Osteoblast (primary cell): ENCODE data around the gene PTPRF. TPM values are rescaled to one million over a fixed set of nuclear protein-coding genes. Genes with fewer than 3 reads are reported as not detected.
A peak's percentile ranks its signal among the peaks of the same experiment; 100 is the strongest.

Experiments used
- DNase-seq: peaks from one replicate; pipeline ENCODE4 v3.0.0; 2011; ENCODE audit warnings: low spot score, mixed read lengths; ENCODE audit not compliant: insufficient read length; ENCODE audit errors: missing footprints
- H2AFZ ChIP-seq: 2 replicates; pipeline ENCODE4 v1.6.0; 2011; ENCODE audit warnings: mild to moderate bottlenecking, low read length
- H3K27ac ChIP-seq: 2 replicates; pipeline ENCODE4 v1.5.1; 2011; ENCODE audit warnings: mild to moderate bottlenecking, low read depth, low read length, moderate library complexity
- H3K27me3 ChIP-seq: 2 replicates; pipeline ENCODE4 v1.6.0; 2012; ENCODE audit warnings: mild to moderate bottlenecking, control low read depth, inconsistent platforms, low read length, moderate library complexity; ENCODE audit not compliant: insufficient read depth
- H3K36me3 ChIP-seq: 2 replicates; pipeline ENCODE4 v1.5.1; 2011; ENCODE audit warnings: mild to moderate bottlenecking, low read length, control low read depth, moderate library complexity; ENCODE audit not compliant: insufficient read depth
- H3K4me1 ChIP-seq: 2 replicates; pipeline ENCODE4 v1.5.1; 2011; ENCODE audit warnings: mild to moderate bottlenecking, low read length, control low read depth, moderate library complexity; ENCODE audit not compliant: insufficient read depth
- H3K4me2 ChIP-seq: 2 replicates; pipeline ENCODE4 v1.6.0; 2011; ENCODE audit warnings: mild to moderate bottlenecking, low read length; ENCODE audit not compliant: insufficient read depth
- H3K4me3 ChIP-seq: fragments of 200-600 bp; sonication (generic); 3 replicates; pipeline ENCODE4 v1.5.1; 2012; ENCODE audit warnings: mild to moderate bottlenecking, low read length, inconsistent platforms; ENCODE audit not compliant: insufficient read depth
- H3K79me2 ChIP-seq: 2 replicates; pipeline ENCODE4 v1.6.0; 2012; ENCODE audit warnings: mild to moderate bottlenecking, low read length, control low read depth, inconsistent platforms; ENCODE audit not compliant: insufficient read depth
- H3K9me3 ChIP-seq: 2 replicates; pipeline ENCODE4 v1.5.1; 2011; ENCODE audit warnings: low read depth, low read length, control low read depth
- H4K20me1 ChIP-seq: 2 replicates; pipeline ENCODE4 v1.6.0; 2012; ENCODE audit warnings: mild to moderate bottlenecking, low read length, control low read depth; ENCODE audit not compliant: insufficient read depth
- CTCF ChIP-seq: IDR thresholded peaks from 2 replicates; pipeline ENCODE4 v1.5.1; 2011; ENCODE audit warnings: mild to moderate bottlenecking, low read depth, low read length, moderate library complexity; ENCODE audit errors: extremely low read depth
- total RNA-seq: library from RNA; depleted of rRNA; stranded (reverse); fragments of >200 nt; gene quantifications from 2 replicates; pipeline ENCODE4 v1.2.3, GENCODE V29; 2012

Gene PTPRF
- total RNA-seq = 12.1 and 13.0 TPM in 2 replicates

DNA sequence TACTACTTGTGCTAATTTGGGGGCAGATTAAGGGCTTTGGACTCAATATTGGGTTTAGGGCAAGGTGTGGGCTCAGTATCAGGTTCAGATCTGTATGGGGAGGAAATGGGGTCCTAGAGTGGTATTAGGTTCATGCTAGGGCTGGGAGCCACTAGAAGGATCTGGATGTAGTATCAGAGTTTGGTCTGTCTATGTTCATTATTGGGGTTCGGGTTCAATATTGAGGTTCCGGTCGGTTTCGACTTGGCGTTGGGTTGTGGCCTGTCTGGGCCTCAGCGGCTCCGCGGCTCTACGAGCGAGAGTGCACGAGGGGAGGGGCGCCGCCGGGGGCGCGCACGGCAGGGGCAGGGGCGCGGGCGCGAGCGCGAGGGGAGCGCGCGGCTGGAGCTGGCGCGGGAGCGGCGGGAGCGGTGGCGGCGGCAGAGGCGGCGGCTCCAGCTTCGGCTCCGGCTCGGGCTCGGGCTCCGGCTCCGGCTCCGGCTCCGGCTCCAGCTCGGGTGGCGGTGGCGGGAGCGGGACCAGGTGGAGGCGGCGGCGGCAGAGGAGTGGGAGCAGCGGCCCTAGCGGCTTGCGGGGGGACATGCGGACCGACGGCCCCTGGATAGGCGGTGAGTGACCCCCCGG lies at the start of gene PTPRF:
TSS of gene PTPRF (plus strand) at position 401 of the 624 bp plus-strand sequence. CDS start 14,193 bp downstream, outside the sequence.
- peaks cover 16% of the 10 kb centered on the region for H3K4me1 ChIP-seq
- H3K79me2 ChIP-seq = peaks cover 17% of the 10 kb centered on the region
- H4K20me1 ChIP-seq = peaks cover 7% of the 10 kb centered on the region
- peak within 1 kb of the TSS; percentile 89 for H3K4me2 ChIP-seq
- DNase-seq = peak; percentile 96
- peak within 1 kb of the TSS; percentile 84 for H2AFZ ChIP-seq
- no peaks in the 10 kb centered on the region for H3K36me3 ChIP-seq
- H3K4me3 ChIP-seq = peak within 1 kb of the TSS; percentile 85
- H3K27ac ChIP-seq = peak within 1 kb of the TSS; percentile 32
- no peaks in the 10 kb centered on the region for H3K27me3 ChIP-seq
- TF ChIP-seq CTCF = no peak
- H3K9me3 ChIP-seq = no peaks in the 10 kb centered on the region

GRCh38 chr1:43481491-43481890 lies 49.2 kb upstream of the PTPRF start:
- DNase-seq = no peak

DNA sequence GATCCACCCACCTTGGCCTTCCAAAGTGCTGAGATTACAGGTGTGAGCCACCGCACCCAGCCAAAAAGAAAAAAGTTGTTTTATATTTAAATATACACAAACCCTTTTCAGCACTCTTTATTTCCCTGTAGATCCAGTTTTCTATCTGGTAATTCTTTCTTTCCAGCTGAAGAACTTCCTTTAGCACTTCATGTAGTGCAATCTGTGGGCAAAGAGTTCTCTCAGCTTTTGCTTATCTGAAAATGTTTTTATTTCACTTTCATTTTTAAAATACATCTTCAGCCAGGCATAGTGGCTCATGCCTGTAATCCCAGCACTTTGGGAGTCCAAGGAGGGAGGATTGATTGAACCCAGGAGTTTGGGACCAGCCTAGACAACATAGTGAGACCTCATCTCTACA lies 48.5 kb upstream of the PTPRF start:
- Histone ChIP-seq H3K27ac (no peak overlapping the region), H3K79me2 (no peaks in the 10 kb centered on the region), H2AFZ (peak overlapping the region; percentile 45), H3K27me3 (no peaks in the 10 kb centered on the region), H3K9me3 (no peaks in the 10 kb centered on the region), H3K36me3 (no peaks in the 10 kb centered on the region), H3K4me2 (no peak overlapping the region), H3K4me3 (no peak overlapping the region), H4K20me1 (no peaks in the 10 kb centered on the region), H3K4me1 (no peaks in the 10 kb centered on the region)
- no peak for TF ChIP-seq CTCF
- no peak for DNase-seq

More at GRCh38 chr1:43481491-43481890, 49.2 kb upstream of the PTPRF start:
- Histone ChIP-seq H2AFZ (no peak overlapping the region), H3K27me3 (no peaks in the 10 kb centered on the region), H3K36me3 (no peaks in the 10 kb centered on the region), H3K9me3 (no peaks in the 10 kb centered on the region), H3K4me1 (peaks cover 1% of the 10 kb centered on the region), H4K20me1 (no peaks in the 10 kb centered on the region), H3K4me2 (no peak overlapping the region), H3K27ac (no peak overlapping the region), H3K4me3 (no peak overlapping the region), H3K79me2 (no peaks in the 10 kb centered on the region)
- no peak for TF ChIP-seq CTCF

GRCh38 chr1:43484367-43484766 lies 46.3 kb upstream of the PTPRF start:
- no peaks in the 10 kb centered on the region for H3K4me1 ChIP-seq
- no peak overlapping the region for H3K27ac ChIP-seq
- no peak for TF ChIP-seq CTCF
- H3K79me2 ChIP-seq = no peaks in the 10 kb centered on the region
- H3K4me2 ChIP-seq = no peak overlapping the region
- no peak overlapping the region for H3K4me3 ChIP-seq
- H2AFZ ChIP-seq = no peak overlapping the region
- H3K36me3 ChIP-seq = no peaks in the 10 kb centered on the region
- DNase-seq = no peak
- no peaks in the 10 kb centered on the region for H4K20me1 ChIP-seq
- no peaks in the 10 kb centered on the region for H3K27me3 ChIP-seq
- no peaks in the 10 kb centered on the region for H3K9me3 ChIP-seq
